ENCODE results near the gene FAM13A.
"Not testable (repeated sequence)": the region's sequence is repeated elsewhere in the genome, so short reads cannot be mapped to it uniquely, and the experiment has no call there.

Gene FAM13A

DNA sequence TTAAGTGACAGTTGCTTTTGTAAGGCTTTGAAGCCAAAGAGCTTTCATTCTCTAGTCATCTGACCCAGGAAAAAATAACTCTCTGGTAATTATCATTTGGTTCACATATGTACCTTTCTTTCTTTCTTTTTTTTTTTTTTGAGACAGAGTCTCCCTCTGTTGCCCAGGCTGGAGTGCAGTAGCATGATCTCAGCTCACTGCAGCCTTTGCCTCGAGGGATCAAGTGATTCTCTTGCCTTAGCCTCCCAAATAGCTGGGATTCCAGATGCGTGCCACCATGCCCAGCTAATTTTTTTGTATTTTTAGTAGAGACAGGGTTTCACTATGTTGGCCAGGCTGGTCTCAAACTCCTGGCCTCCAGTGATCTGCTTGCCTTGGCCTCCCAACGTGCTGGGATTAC, 169.6 kb downstream of the FAM13A start:
- not testable (repeated sequence) for H3K36me3 ChIP-seq (ENCODE audit: insufficient read depth, low read length); H3K27me3 ChIP-seq (ENCODE audit: control insufficient read depth, insufficient read depth, low read length); H3K9me3 ChIP-seq (replicated peaks; ENCODE audit: low read length); H3K4me2 ChIP-seq (ENCODE audit: low read length); H3K4me3 ChIP-seq (ENCODE audit: low read length); H3K4me1 ChIP-seq (ENCODE audit: control insufficient read depth, insufficient read depth, low read length); H3K9ac ChIP-seq (ENCODE audit: low read depth, low read length)

DNA sequence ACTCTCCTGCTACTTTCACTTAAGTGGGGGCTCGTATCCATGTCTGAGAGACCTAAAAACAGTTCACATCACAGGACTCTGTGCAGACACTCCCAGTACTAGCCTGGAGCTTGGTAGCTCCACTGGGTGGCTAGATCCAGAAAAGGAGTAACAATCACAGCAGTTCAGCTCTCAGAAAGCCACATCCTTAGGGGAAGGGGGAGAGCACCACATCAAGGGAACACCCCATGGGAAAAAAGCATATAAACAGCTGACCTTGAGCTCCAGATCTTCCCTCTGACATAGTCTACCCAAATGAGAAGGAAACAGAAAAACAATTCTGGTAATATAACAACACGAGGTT, 175.8 kb downstream of the FAM13A start:
- no peak overlapping the region for H3K4me2 ChIP-seq (ENCODE audit: low read length)
- H3K27me3 ChIP-seq (ENCODE audit: control insufficient read depth, insufficient read depth, low read length) = no peaks in the 10 kb centered on the region
- H3K4me3 ChIP-seq (ENCODE audit: low read length) = no peak overlapping the region

GRCh38 chr4:88880501-88881226, 176.3 kb downstream of the FAM13A start:
- Histone ChIP-seq H3K27me3 (ENCODE audit: control insufficient read depth, insufficient read depth, low read length) (no peaks in the 10 kb centered on the region), H3K9me3 (replicated peaks; ENCODE audit: low read length) (no peaks in the 10 kb centered on the region), H3K4me3 (ENCODE audit: low read length) (no peak overlapping the region), H3K4me2 (ENCODE audit: low read length) (no peak overlapping the region), H3K9ac (ENCODE audit: low read depth, low read length) (no peak overlapping the region), H3K4me1 (ENCODE audit: control insufficient read depth, insufficient read depth, low read length) (no peaks in the 10 kb centered on the region), H3K36me3 (ENCODE audit: insufficient read depth, low read length) (no peaks in the 10 kb centered on the region)

More for the DNA sequence above, 175.8 kb downstream of the FAM13A start:
- Histone ChIP-seq H3K9ac (ENCODE audit: low read depth, low read length) (no peak overlapping the region), H3K36me3 (ENCODE audit: insufficient read depth, low read length) (no peaks in the 10 kb centered on the region), H3K4me1 (ENCODE audit: control insufficient read depth, insufficient read depth, low read length) (no peaks in the 10 kb centered on the region), H3K9me3 (replicated peaks; ENCODE audit: low read length) (no peaks in the 10 kb centered on the region)

- Histone ChIP-seq H3K9me3 (replicated peaks; ENCODE audit: low read length) (no peaks in the 10 kb centered on the region), H3K4me1 (ENCODE audit: control insufficient read depth, insufficient read depth, low read length) (no peaks in the 10 kb centered on the region), H3K4me3 (ENCODE audit: low read length) (no peak overlapping the region), H3K9ac (ENCODE audit: low read depth, low read length) (no peak overlapping the region), H3K27me3 (ENCODE audit: control insufficient read depth, insufficient read depth, low read length) (no peaks in the 10 kb centered on the region), H3K36me3 (ENCODE audit: insufficient read depth, low read length) (no peaks in the 10 kb centered on the region), H3K4me2 (ENCODE audit: low read length) (no peak overlapping the region)
Measured at GRCh38 chr4:88879991-88880390, 177.0 kb downstream of the FAM13A start.

- Histone ChIP-seq H3K4me2 (ENCODE audit: low read length) (no peak overlapping the region), H3K36me3 (ENCODE audit: insufficient read depth, low read length) (no peaks in the 10 kb centered on the region), H3K4me1 (ENCODE audit: control insufficient read depth, insufficient read depth, low read length) (no peaks in the 10 kb centered on the region), H3K27me3 (ENCODE audit: control insufficient read depth, insufficient read depth, low read length) (no peaks in the 10 kb centered on the region), H3K4me3 (ENCODE audit: low read length) (no peak overlapping the region), H3K9ac (ENCODE audit: low read depth, low read length) (no peak overlapping the region), H3K9me3 (replicated peaks; ENCODE audit: low read length) (no peaks in the 10 kb centered on the region)
Measured at GRCh38 chr4:88878642-88879041, 178.3 kb downstream of the FAM13A start.

DNA sequence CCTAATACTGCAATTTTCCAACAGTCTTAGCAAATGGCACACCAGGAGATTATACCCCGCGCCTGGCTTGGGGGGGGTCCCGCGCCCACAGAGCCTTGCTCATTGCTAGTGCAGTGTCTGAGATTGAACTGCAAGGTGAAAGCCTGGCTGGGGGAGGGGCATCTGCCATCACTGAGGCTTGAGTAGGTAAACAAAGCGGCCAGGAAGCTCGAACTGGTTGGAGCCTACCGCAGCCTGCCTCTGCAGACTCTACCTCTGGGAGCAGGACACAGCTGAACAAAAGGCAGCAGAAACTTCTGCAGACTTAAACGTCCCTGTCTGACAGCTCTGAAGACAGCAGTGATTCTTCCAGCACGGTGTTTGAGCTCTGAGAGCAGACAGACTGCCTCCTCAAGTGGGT, 186.6 kb downstream of the FAM13A start:
- Histone ChIP-seq H3K27me3 (ENCODE audit: control insufficient read depth, insufficient read depth, low read length) (no peaks in the 10 kb centered on the region), H3K4me3 (ENCODE audit: low read length) (no peak overlapping the region), H3K4me2 (ENCODE audit: low read length) (no peak overlapping the region), H3K9ac (ENCODE audit: low read depth, low read length) (no peak overlapping the region), H3K9me3 (replicated peaks; ENCODE audit: low read length) (no peaks in the 10 kb centered on the region), H3K36me3 (ENCODE audit: insufficient read depth, low read length) (no peaks in the 10 kb centered on the region), H3K4me1 (ENCODE audit: control insufficient read depth, insufficient read depth, low read length) (peaks cover 11% of the 10 kb centered on the region)

DNA sequence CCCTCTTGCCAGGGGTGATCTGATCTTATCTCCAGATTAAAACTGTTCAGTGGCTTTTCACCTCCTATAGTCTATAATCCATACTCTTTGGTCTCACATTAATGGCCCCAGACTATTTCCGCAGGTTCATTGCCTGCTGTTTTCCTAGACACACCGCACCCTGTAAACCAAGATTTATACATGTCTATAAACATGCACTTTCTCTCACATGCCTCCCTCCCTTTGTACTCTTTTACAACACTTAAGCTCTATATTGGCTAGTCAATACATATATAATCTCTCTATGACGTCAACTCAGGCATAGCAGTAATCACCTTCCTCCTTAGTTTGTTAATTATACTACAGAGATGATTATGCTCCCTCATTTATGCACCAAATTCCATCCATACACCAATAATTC, 188.5 kb downstream of the FAM13A start:
- no peaks in the 10 kb centered on the region for H3K9me3 ChIP-seq (replicated peaks; ENCODE audit: low read length)
- H3K9ac ChIP-seq (ENCODE audit: low read depth, low read length) = no peak overlapping the region
- H3K4me3 ChIP-seq (ENCODE audit: low read length) = no peak overlapping the region
- no peaks in the 10 kb centered on the region for H3K36me3 ChIP-seq (ENCODE audit: insufficient read depth, low read length)
- peaks cover 19% of the 10 kb centered on the region for H3K4me1 ChIP-seq (ENCODE audit: control insufficient read depth, insufficient read depth, low read length)
- H3K27me3 ChIP-seq (ENCODE audit: control insufficient read depth, insufficient read depth, low read length) = no peaks in the 10 kb centered on the region
- no peak overlapping the region for H3K4me2 ChIP-seq (ENCODE audit: low read length)

GRCh38 chr4:88866862-88867550, 190.0 kb downstream of the FAM13A start:
- Histone ChIP-seq H3K4me2 (ENCODE audit: low read length) (no peak overlapping the region), H3K36me3 (ENCODE audit: insufficient read depth, low read length) (no peaks in the 10 kb centered on the region), H3K9me3 (replicated peaks; ENCODE audit: low read length) (no peaks in the 10 kb centered on the region), H3K4me3 (ENCODE audit: low read length) (no peak overlapping the region), H3K4me1 (ENCODE audit: control insufficient read depth, insufficient read depth, low read length) (peaks cover 19% of the 10 kb centered on the region), H3K27me3 (ENCODE audit: control insufficient read depth, insufficient read depth, low read length) (no peaks in the 10 kb centered on the region), H3K9ac (ENCODE audit: low read depth, low read length) (no peak overlapping the region)

DNA sequence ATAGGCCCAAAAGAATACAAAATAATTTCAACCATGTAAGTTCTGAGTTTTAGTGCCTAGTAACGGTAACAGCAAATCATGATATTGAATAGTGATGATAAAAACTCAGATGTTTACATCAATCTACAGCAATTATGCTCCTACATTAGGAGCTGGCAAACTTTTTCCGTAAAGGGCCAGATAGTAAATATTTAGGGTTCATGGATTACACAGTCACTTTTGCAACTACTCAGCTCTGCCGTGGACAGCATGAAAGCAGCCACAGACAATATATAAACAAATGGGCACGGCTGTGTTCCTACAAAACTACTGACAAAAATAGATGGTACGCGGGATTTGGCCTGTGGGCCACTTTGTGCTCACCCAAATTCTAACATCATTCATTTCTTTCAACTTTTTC, 191.5 kb downstream of the FAM13A start:
- Histone ChIP-seq H3K4me1 (ENCODE audit: control insufficient read depth, insufficient read depth, low read length) (peaks cover 19% of the 10 kb centered on the region), H3K9ac (ENCODE audit: low read depth, low read length) (no peak overlapping the region), H3K9me3 (replicated peaks; ENCODE audit: low read length) (no peaks in the 10 kb centered on the region), H3K36me3 (ENCODE audit: insufficient read depth, low read length) (no peaks in the 10 kb centered on the region), H3K4me3 (ENCODE audit: low read length) (no peak overlapping the region), H3K27me3 (ENCODE audit: control insufficient read depth, insufficient read depth, low read length) (no peaks in the 10 kb centered on the region), H3K4me2 (ENCODE audit: low read length) (no peak overlapping the region)

DNA sequence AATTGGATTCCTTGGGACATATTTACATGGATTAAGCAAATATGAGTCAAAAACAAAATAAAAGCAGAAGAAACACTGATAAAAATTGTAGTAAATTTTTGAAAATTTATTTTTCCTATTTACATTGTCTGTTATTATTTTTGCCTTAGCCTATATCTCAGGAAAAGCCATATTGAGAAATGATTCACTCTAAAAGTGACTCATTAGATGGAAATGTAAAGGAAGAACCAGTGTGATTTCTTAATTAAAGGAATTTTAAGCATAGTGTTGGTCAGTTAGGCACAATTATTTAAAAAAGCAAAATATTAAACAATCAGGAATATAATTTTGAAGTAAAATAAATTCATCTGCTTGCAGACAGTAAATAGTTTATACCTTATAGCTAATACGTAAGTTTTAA, 191.9 kb downstream of the FAM13A start:
- Histone ChIP-seq H3K4me2 (ENCODE audit: low read length) (peak overlapping the region; percentile 11), H3K36me3 (ENCODE audit: insufficient read depth, low read length) (no peaks in the 10 kb centered on the region), H3K9ac (ENCODE audit: low read depth, low read length) (no peak overlapping the region), H3K9me3 (replicated peaks; ENCODE audit: low read length) (no peaks in the 10 kb centered on the region), H3K27me3 (ENCODE audit: control insufficient read depth, insufficient read depth, low read length) (no peaks in the 10 kb centered on the region), H3K4me1 (ENCODE audit: control insufficient read depth, insufficient read depth, low read length) (peaks cover 19% of the 10 kb centered on the region), H3K4me3 (ENCODE audit: low read length) (no peak overlapping the region)

DNA sequence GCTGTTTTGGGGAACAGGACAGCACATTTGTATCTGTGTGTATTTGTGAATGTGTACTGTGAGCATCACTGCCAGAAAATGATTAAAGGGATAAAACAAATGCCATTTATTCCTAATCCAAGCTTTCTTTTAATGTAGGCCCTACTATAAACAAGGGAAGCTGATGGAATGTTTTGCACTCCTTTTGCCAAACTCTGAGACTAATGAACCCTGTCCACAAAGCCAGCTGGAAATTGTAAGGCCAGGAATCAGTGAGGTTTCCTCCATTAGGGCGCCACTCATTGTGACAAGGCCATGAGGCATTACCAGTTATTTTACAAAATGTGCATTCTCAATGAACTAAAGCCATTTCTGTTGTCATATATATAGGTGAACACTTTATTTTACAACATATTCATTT, 196.4 kb downstream of the FAM13A start:
- peaks cover 9% of the 10 kb centered on the region for H3K4me1 ChIP-seq (ENCODE audit: control insufficient read depth, insufficient read depth, low read length)
- no peak overlapping the region for H3K4me2 ChIP-seq (ENCODE audit: low read length)
- H3K9ac ChIP-seq (ENCODE audit: low read depth, low read length) = no peak overlapping the region
- no peak overlapping the region for H3K4me3 ChIP-seq (ENCODE audit: low read length)
- no peaks in the 10 kb centered on the region for H3K36me3 ChIP-seq (ENCODE audit: insufficient read depth, low read length)
- no peaks in the 10 kb centered on the region for H3K9me3 ChIP-seq (replicated peaks; ENCODE audit: low read length)
- H3K27me3 ChIP-seq (ENCODE audit: control insufficient read depth, insufficient read depth, low read length) = no peaks in the 10 kb centered on the region

GRCh38 chr4:88859191-88859812, 197.7 kb downstream of the FAM13A start:
- H3K4me3 ChIP-seq (ENCODE audit: low read length) = no peak overlapping the region
- H3K27me3 ChIP-seq (ENCODE audit: control insufficient read depth, insufficient read depth, low read length) = no peaks in the 10 kb centered on the region
- no peaks in the 10 kb centered on the region for H3K36me3 ChIP-seq (ENCODE audit: insufficient read depth, low read length)
- no peak overlapping the region for H3K9ac ChIP-seq (ENCODE audit: low read depth, low read length)
- H3K4me1 ChIP-seq (ENCODE audit: control insufficient read depth, insufficient read depth, low read length) = no peaks in the 10 kb centered on the region
- no peaks in the 10 kb centered on the region for H3K9me3 ChIP-seq (replicated peaks; ENCODE audit: low read length)
- H3K4me2 ChIP-seq (ENCODE audit: low read length) = no peak overlapping the region
